GM18861 (cell line): Measurements from ENCODE around the gene AP2A1.
"Not testable (repeated sequence)": the region's sequence is repeated elsewhere in the genome, so short reads cannot be mapped to it uniquely, and the experiment has no call there.

Experiments
- ATAC-seq: cut with Tn5 transposase; IDR thresholded peaks from one replicate; pipeline ENCODE4 v1.9.1; 2021; ENCODE audit not compliant: unreplicated experiment

AP2A1 gene

GRCh38 chr19:49766930-49767299 is at the start of gene AP2A1:
AP2A1 (plus strand) TSS chr19:49767001; CDS start chr19:49767134, 133 bp downstream.
- no peak for ATAC-seq

DNA sequence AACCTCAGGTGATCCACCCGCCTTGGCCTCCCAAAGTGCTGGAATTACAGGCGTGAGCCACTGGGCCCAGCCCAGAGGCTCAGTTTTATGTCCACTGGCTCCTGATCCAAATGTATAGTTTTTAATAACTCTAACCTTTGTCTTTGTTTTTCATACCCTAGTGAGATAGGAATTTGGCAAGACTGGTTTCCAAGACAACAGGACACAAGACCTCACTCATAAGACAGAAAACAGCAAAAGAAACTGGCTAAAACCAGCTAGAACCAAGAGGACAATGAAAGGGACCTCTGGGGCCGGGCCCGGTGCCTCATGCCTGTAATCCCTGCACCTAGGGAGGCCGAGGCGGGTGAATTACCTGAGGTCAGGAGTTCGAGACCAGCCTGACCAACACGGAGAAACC is 48.3 kb upstream of the AP2A1 start:
- no peak for ATAC-seq

DNA sequence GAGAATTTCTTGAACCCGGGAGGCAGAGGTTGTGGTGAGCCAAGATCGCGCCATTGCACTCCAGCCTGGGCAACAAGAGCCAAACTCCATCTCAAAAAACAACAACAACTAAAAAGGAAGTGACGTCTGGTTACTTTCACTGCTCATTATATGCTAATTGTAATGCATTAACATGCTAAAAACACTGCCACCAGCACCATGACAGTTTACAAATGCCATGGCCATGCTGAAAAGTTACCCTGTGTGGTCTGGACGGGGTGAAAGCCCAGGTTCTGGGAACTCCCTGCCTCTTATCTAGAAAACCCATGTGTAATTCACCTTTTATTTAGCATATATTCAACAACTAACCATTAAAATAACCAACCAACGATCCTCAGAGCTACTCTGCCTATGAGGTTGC is 47.8 kb upstream of the AP2A1 start:
- no peak for ATAC-seq

GRCh38 chr19:49719420-49719819 is 47.4 kb upstream of the AP2A1 start:
- ATAC-seq, result not testable (repeated sequence)

DNA sequence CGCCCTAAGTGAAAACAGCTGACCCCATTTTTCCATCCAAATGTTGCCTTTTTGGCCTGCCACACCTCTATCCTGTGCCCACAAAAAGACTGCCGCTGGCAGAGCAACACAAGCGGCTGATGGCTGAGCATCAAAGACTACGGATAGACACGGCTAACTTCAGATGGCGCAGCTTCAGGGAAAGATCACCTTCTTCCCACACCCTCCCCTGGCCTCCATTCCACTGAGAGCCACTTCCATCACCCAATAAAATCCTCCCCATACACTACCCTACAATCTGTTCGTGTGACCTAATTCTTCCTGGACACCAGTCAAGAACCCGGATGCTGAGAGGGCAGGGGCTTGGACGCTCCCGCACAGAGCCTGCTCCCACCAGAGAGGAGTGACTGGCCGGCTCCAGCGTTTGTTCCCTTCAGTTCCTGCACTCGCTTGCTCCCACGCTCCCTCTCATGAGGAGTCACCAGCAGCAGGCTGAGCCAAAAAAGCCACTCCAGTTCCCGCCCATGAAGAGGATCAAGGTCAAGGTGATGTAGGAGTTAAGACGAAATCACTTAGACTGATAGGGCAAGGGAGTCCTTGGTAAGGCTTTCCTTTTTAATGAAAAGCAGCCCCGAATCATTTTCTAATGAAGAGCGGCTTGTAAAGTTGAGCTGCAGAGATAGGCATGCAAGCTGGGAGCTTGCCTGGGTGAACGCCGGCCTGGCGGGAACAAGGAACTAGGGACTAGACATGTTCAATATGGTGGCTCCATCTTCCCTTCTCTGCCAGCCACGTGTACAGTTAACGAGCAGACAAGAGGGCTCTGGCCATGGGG is 39.4 kb upstream of the AP2A1 start:
- ATAC-seq, result no peak

DNA sequence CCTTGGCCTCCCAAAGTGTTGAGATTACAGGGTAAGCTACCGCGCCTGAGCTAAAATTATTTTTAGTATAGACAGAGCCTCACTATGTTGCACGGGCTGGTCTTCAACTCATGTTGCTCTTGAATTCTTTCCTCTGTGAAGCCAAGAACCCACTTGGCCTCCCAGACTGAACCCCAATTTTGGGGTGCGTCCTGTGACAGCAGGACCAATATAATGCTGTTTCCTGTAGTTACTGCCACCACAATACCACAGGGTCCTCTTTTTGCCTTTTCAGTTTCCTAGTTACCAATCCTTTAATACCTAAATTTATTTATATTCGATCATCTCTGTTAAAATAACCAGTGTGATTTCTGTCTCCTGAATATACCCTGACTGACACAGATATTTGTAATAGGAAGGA is 36.6 kb upstream of the AP2A1 start:
- no peak for ATAC-seq

GRCh38 chr19:49738268-49738667 is 28.5 kb upstream of the AP2A1 start:
- no peak for ATAC-seq

DNA sequence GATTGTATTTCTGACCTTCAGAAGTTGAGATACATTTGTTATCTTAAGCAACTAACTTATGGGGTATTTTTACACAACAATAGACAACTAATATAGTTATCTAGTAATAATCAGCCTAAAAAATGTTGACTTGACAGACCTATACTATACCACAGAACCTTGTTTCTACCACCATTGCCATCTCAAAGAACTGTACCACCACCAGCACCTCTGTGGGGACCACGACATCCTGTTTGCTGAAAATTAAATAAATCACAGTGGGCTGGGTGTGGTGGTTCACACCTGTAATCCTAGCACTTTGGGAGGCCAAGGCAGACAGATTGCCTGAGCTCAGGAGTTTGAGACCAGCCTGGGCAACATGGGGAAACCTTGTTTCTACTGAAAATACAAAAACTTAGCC is 27.7 kb upstream of the AP2A1 start:
- no peak for ATAC-seq

DNA sequence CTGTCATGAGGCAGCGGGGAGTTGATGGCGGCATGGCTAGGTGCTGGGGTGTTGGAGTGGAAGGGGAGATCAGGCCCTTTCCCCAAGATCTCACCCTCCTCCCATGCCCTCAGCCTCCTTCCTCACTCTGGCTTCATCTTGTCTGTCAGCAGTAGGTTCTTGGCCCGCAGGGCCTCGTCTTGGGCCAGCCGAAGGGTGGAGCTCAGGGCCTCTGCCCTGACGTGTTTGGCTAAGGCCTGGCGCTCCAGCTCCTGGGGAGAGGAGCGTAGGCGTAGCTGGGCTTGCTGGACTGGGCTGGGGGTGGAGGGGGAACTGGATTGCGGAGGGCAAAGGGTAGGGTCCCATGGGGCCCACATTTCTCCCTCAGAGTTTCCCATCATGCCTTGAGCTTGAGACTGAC is 26.9 kb upstream of the AP2A1 start:
- ATAC-seq, result no peak

- ATAC-seq, result no peak
Observed at GRCh38 chr19:49741210-49741844, 25.5 kb upstream of the AP2A1 start.

GRCh38 chr19:49744946-49745381 is 21.8 kb upstream of the AP2A1 start:
- ATAC-seq, result no peak

- ATAC-seq, result no peak
Observed at GRCh38 chr19:49746206-49746958, 20.4 kb upstream of the AP2A1 start.

DNA sequence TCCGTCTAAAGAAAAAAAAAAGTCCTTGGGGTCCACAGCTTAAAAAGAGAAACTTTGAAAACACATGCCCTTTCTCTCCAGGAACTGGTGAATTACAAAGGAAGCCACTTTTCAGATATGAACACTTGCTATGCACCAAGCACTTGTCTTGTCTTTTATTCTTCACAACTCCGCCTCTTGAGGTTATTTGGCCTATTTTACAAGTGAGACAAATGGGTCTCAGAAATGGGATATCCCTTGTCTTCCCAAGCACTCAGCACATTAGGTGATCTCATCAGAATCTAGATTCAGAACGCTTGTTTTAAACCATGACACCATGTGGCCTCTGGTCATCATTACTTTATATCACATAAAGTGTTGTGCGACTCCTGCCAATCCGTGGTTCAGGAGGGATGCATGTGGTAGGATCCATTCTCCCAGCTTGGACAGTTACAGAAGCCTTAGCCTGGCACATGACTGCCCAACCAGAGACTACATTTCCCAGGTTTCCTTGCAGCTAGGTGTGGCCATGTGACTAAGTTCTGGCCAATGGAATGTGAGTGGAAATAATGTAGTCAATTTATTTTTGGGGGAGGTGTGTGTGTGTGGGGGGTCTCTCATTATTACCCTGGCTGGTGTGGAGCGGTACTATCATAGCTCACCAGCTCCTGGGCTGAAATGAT is 17.6 kb upstream of the AP2A1 start:
- no peak for ATAC-seq

GRCh38 chr19:49749771-49750170 is 17.0 kb upstream of the AP2A1 start:
- ATAC-seq, result no peak

DNA sequence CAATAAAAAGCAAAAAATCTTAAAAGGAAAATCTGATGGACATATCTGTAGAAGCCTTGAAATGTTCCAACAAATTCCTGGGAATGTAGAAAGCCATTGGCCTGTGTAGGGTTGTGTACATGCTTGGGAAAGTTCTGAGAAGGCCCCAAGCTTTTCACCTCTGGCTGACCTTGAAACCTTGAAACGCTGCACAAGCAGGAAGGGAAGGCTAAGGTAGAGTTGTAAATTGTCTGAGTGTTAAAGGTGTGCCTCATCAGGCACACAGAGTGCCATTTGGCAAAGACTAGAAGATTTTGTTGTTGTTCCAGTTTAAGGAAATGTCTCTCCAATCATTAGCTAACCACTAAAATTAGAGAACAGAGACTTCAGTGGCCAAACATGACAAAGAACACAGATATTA is 14.1 kb upstream of the AP2A1 start:
- no peak for ATAC-seq

GRCh38 chr19:49755956-49756355 is 10.8 kb upstream of the AP2A1 start:
- no peak for ATAC-seq

- no peak for ATAC-seq
Observed at GRCh38 chr19:49758292-49758691, 8.5 kb upstream of the AP2A1 start.

DNA sequence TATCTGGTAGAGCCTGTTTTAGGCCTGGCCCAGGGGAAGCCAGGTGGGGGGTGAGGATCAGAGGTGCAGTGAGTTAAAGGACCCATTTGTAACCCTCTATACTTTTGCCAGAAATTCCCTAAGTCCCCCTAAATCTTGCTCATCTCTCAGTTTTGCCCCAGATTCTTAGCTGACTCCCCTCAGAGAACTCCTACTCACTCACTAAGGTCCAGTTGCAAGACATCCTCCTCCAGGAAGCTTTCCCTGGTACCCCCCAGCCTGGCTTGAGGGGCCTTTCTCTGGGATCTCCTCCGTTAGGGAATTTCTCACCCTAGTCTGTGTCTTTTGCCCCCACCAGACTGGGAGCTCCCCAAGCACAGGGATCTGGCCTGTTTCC is 5.6 kb upstream of the AP2A1 start:
- ATAC-seq, result no peak

GRCh38 chr19:49761625-49762311 is 5.0 kb upstream of the AP2A1 start:
- no peak for ATAC-seq

DNA sequence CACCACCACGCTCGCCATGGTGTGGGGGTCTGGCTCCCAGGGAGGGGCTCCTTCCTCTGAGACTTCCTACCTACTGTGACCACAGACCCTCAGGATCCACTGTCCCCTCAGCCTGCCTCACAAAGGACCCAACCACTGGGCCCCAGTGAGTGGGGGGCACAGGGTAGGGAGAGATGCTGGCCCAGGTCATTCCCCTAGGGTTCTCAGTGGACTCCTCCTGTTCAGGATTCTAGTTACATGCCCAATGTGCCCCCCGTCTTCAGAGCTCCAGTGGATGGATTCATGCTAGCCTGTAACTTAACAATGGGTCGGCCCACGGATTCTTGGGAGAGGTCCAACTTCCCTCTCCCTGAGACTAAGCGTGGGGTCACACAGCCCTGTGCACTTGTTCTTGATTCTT is 3.6 kb upstream of the AP2A1 start, which contains the start of gene TSKS:
Gene TSKS (minus strand): TSS at position 77 of the 400 bp plus-strand sequence. CDS start 59 bp downstream, at position 18.
- no peak for ATAC-seq

- no peak for ATAC-seq
Observed at GRCh38 chr19:49764341-49764740, 2.5 kb upstream of the AP2A1 start.
